SH-SY5Y (cell line): Measurements from ENCODE around the gene CD226.

ENCODE experiments used
- GATA2 ChIP-seq: IDR thresholded peaks from 2 replicates; pipeline ENCODE4 v1.6.1; 2011; ENCODE audit warnings: mild to moderate bottlenecking, low read depth, low read length
- GATA3 ChIP-seq: IDR thresholded peaks from 2 replicates; pipeline ENCODE4 v1.6.1; 2011; ENCODE audit warnings: low read depth, mild to moderate bottlenecking, low read length, moderate library complexity

CD226 gene

DNA sequence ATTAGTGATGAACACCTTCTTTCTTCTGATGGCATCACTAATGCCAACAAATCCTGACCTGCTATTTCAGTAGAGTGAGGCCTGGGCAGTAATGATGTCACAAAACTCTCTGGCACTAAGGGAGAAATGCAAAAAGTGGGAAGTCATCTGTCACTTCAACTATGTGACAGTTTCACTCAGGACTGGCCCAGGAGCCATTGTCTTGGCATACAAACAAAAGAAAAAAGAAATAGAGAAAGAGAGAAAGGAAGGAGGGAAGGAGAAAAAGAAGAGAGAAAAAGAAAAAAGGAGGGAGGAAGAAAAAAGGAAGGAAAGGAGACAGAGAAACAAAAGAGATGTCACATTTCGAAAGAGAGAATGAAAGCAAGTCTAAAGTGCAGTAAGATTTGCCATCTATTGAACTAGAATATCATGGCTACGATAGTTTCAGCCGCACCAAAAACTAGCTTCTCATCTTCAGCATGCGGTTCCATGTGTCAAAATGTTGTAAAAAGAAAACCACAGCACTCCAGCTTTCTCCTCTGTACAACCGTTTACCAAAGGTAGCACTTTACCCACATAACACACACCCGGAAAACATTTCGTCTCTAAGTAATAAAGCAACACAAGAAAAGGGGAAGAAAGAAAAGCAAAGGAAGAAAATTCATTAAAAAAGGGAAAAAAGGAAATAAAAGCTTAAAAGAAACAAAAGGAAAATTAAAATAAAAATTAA is 50.1 kb downstream of the CD226 start:
- TF ChIP-seq GATA2 (no peak), GATA3 (no peak)

DNA sequence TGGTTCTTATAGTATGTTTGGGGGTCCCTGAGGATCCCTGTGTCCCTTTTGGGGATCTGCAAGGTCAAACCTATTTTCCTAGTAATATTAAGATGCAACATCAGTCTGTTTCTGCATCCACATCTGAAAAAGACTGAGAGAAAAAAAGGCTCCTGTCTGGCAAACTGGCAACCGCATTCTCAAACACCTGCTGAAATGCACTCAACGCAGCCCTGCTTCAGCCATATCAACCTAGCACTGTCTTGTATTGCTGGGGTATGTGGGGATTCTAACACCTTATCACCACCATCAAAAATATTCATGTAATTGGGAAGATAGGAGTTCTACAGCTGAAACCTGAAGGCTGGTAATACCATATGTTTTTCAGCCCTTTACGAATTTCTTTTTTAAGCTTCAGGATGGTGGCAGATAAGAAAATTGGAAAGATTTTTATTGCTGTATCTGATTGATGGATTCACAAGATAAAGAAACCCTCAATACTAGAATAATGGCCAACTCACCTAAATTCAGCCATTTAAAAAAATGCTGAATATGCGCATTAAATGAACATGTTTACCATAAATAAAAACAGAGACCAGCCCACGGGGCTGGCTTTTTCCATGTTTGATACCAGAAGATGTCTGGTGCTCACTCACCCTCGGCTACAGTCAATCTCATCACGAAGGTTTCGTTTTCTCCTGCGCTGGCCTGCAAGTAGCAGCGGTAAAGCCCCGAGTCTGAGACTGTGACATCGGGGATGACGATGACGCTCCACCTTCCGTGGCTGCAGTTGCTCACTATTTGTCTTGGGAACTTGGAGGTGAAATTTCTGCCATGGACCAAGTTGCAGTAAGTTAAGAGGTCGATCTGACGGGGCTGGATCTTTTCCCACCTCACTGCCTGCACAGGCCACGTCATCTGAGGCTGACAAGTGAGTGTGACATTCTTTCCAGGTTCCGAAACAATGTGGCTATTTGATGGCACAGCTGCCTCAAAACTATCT is 52.3 kb downstream of the CD226 start:
- TF ChIP-seq GATA2: no peak
- TF ChIP-seq GATA3: no peak

- TF ChIP-seq GATA3 (no peak), GATA2 (no peak)
Observed at GRCh38 chr18:69894467-69894866, 53.2 kb downstream of the CD226 start.

- TF ChIP-seq GATA2 (no peak), GATA3 (no peak)
Observed at GRCh38 chr18:69890558-69890957, 57.1 kb downstream of the CD226 start.

GRCh38 chr18:69889009-69889408 is 58.7 kb downstream of the CD226 start:
- no peak for TF ChIP-seq GATA3
- TF ChIP-seq GATA2: no peak

- no peak for TF ChIP-seq GATA2
- no peak for TF ChIP-seq GATA3
Observed at GRCh38 chr18:69887256-69887655, 60.4 kb downstream of the CD226 start.

DNA sequence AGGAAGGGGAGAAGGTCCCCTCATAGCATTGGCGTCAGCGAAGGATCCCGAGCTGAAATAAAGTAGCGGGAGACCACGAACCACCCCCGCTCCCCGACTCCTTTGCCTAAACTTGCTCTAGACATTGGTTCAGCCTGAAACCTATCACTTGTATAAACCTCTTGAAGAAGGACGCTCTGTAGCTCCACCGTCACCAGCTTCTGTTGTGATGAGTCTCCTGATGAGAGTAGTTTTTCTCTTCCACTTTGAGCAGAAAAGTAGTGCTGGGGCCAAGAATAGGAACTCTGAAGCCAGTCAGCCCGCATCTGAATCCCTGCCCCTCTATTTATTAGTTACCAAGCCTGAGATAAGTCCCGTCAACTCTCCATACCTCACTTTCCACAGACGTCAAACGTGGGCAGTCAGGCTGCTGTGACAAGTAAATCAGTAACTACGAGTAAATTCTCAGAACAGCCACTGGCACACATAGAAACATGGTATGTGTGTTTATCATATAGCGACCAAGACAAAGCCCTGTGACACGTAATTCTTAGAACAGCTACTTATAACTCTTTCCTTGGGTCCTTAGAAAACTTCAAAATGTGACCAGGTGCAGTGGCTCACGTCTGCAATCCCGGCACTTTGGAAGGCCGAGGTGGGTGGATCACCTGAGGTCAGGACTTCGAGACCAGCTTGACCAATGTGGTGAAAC is 61.7 kb downstream of the CD226 start:
- no peak for TF ChIP-seq GATA2
- no peak for TF ChIP-seq GATA3

DNA sequence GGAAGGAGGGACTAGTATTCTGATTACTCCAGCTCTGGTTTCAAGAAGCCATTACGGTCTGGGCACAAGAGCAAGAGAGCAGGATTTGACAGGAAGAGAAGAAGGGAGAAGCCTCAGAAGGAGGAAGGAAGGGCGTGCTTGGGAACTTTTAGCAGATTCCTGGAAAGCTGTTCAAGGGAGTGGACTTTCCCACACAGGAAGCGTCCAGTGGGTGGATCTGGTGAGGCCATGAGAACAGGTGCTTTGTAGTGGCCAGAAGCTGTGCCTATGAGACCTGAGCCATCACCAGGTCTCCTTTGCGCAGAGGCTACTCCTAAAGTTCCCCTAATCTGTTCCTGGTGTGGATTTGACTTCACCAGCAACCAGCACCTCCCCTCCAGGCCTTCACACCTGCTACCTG is 62.3 kb downstream of the CD226 start:
- TF ChIP-seq GATA3 (no peak), GATA2 (no peak)

DNA sequence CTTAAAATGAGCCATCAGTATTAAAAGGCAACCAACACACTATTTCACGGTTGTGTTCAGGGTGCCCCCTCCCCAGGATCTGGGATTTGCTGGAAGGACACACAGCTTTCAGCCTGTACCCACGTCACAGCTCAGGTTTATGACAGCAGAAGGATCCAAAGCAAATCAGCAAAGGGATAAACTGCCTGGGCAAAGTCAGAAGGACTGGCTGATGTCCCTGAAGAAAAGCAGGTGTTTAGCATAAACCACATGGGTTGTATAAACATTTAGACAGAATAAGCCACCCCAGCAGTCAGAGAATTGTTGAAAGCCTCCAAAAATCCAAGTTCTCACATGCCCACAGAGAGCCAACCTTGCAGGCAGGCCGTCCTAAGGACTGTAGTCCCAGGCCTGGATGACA is 63.9 kb downstream of the CD226 start:
- TF ChIP-seq GATA3 (no peak), GATA2 (no peak)

- no peak for TF ChIP-seq GATA3
- no peak for TF ChIP-seq GATA2
Observed at GRCh38 chr18:69882965-69883668, 64.6 kb downstream of the CD226 start.

DNA sequence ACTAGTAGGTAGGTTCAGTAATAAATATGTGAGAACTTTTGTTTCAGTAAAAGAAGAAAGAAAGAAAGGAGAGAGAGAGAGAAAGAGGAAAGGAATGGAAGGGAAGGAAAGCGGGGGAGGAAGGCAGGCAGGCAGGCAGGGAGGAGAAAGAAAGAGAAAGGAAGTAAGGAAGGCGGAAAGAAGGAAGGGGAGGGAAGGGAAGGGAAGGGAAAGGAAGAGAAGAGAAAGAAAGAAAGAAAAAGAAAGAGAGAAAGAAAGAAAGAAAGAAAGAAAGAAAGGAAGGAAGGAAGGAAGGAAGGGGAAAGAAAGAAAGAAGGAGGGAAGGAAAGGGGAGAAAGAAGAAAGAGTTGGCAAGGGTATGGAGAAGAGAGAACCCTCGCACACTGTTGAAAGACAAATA is 67.6 kb downstream of the CD226 start:
- TF ChIP-seq GATA3 (no peak), GATA2 (no peak)

GRCh38 chr18:69878213-69878933 is 69.3 kb downstream of the CD226 start:
- no peak for TF ChIP-seq GATA2
- no peak for TF ChIP-seq GATA3

DNA sequence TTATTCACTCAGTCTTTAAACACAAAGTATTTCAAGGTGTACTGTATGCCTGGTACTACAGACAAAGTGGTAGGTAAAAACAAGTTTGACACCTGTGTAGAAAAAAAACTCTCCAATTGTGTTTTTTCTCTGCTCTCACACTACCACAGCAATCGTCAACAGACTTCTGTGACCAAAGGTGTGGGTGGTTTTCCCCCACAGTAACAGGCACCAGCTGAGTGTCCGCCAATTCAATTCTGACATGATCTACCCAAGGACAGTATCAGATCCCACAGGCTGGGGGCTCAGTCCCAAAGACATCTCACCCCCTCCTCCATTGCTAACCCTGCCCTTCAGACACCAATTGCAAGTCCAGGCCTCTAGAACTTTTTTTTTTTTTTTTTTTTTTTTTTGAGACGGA is 71.2 kb downstream of the CD226 start:
- TF ChIP-seq GATA3 (no peak), GATA2 (no peak)
